Neural progenitor cell (in vitro differentiated cells): ENCODE measurements around the gene TET2. TPM values are rescaled to one million over a fixed set of nuclear protein-coding genes. Genes with fewer than 3 reads are reported as not detected.
"Not testable (repeated sequence)": the region's sequence is repeated elsewhere in the genome, so short reads cannot be mapped to it uniquely, and the experiment has no call there.

Experiments used
- DNase-seq: peaks from one replicate; pipeline ENCODE4 v3.0.0-alpha.2; 2016; ENCODE audit warnings: low spot score
- H2AFZ ChIP-seq: fragments of 200-600 bp; sonication (generic); replicated peaks from 2 replicates; pipeline ENCODE4 v1.6.1; 2016; ENCODE audit warnings: antibody characterized with exemption
- H3F3A ChIP-seq: fragments of 200-600 bp; sonication (generic); 2 replicates; pipeline ENCODE4 v1.6.1; 2016; ENCODE audit warnings: antibody characterized with exemption, low read depth
- H3K27ac ChIP-seq: fragments of 200-600 bp; sonication (generic); 2 replicates; pipeline ENCODE4 v1.5.1; 2016; ENCODE audit warnings: mild to moderate bottlenecking
- H3K27me3 ChIP-seq: fragments of 200-600 bp; sonication (generic); 2 replicates; pipeline ENCODE4 v1.6.1; 2016; ENCODE audit warnings: mild to moderate bottlenecking, moderate library complexity
- H3K36me3 ChIP-seq: fragments of 200-600 bp; sonication (generic); 2 replicates; pipeline ENCODE4 v1.5.1; 2016
- H3K4me1 ChIP-seq: fragments of 200-600 bp; sonication (generic); 2 replicates; pipeline ENCODE4 v1.6.1; 2016; ENCODE audit warnings: mixed run types
- H3K4me2 ChIP-seq: fragments of 200-600 bp; sonication (generic); 2 replicates; pipeline ENCODE4 v1.6.1; 2016
- H3K4me3 ChIP-seq: fragments of 200-600 bp; sonication (generic); 2 replicates; pipeline ENCODE4 v1.5.1; 2016
- H3K79me2 ChIP-seq: fragments of 200-600 bp; sonication (generic); 2 replicates; pipeline ENCODE4 v1.6.1; 2016; ENCODE audit warnings: low read depth
- H3K9ac ChIP-seq: fragments of 200-600 bp; sonication (generic); 2 replicates; pipeline ENCODE4 v1.6.1; 2016
- H3K9me3 ChIP-seq: fragments of 200-600 bp; sonication (generic); 2 replicates; pipeline ENCODE4 v1.5.1; 2016; ENCODE audit warnings: low read depth
- H4K20me1 ChIP-seq: fragments of 200-600 bp; sonication (generic); 2 replicates; pipeline ENCODE4 v1.6.1; 2016; ENCODE audit warnings: low read depth
- H3K27ac Mint-ChIP-seq: 3 replicates; pipeline ENCODE4 v1.8.0; 2021; ENCODE audit warnings: mixed read lengths
- H3K27me3 Mint-ChIP-seq: 2 replicates; pipeline ENCODE4 v1.8.0; 2022; ENCODE audit warnings: low read depth, mild to moderate bottlenecking, inconsistent platforms, moderate library complexity, mixed read lengths; ENCODE audit not compliant: insufficient read depth
- H3K36me3 Mint-ChIP-seq: 3 replicates; pipeline ENCODE4 v1.8.0; 2021; ENCODE audit warnings: mixed read lengths
- H3K4me1 Mint-ChIP-seq: 3 replicates; pipeline ENCODE4 v1.8.0; 2021; ENCODE audit warnings: mixed read lengths
- H3K4me3 Mint-ChIP-seq: 3 replicates; pipeline ENCODE4 v1.8.0; 2021; ENCODE audit warnings: mild to moderate bottlenecking, moderate library complexity, mixed read lengths
- H3K9me3 Mint-ChIP-seq: 3 replicates; pipeline ENCODE4 v1.8.0; 2020; ENCODE audit warnings: mixed read lengths
- CTCF ChIP-seq: fragments of 200-600 bp; sonication (generic); IDR thresholded peaks from 2 replicates; pipeline ENCODE4 v1.5.1; 2017; ENCODE audit warnings: antibody characterized with exemption, mild to moderate bottlenecking
- EZH2 ChIP-seq: fragments of 200-600 bp; sonication (generic); IDR thresholded peaks from 2 replicates; pipeline ENCODE4 v1.6.1; 2017; ENCODE audit warnings: antibody characterized with exemption, mild to moderate bottlenecking, moderate library complexity
- EZH2phosphoT487 ChIP-seq: fragments of 200-600 bp; sonication (generic); IDR thresholded peaks from 2 replicates; pipeline ENCODE4 v1.6.1; 2017; ENCODE audit warnings: antibody characterized with exemption
- total RNA-seq: library from RNA; depleted of rRNA; stranded (reverse); fragments of >200 nt; gene quantifications from 2 replicates; pipeline ENCODE4 v1.2.3, GENCODE V29; 2015; ENCODE audit warnings: low replicate concordance

The TET2 gene
- total RNA-seq, 1 donor from 2014 or later: 17.0 TPM

DNA sequence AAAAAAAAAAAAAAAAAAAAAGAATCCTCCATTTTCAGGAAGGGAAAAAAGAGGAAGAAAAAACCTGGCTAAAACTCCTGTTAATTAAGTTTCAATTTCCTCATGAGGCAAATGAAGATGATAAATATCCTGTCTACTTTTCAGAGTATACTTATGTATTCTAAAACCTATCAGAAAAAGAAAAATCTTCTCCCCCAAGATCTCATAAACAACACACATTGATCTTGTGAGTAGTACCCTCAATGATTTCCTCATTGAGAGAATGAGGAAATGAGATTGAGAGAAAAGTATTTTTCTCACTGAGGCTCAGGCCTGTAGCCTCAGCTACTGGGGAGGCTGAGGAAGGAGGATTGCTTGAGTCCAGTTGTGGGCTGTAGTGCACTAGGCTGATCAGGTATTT, 146.7 kb downstream of the TET2 start:
- peaks cover 4% of the 10 kb centered on the region for H3K9me3 Mint-ChIP-seq
- Histone ChIP-seq H3K4me1 (no peaks in the 10 kb centered on the region), H3K9me3 (no peaks in the 10 kb centered on the region), H3K27ac (no peak overlapping the region), H3F3A (no peaks in the 10 kb centered on the region), H3K27me3 (no peaks in the 10 kb centered on the region), H3K36me3 (no peaks in the 10 kb centered on the region), H3K4me3 (no peak overlapping the region), H4K20me1 (no peaks in the 10 kb centered on the region), H3K79me2 (no peaks in the 10 kb centered on the region), H3K9ac (no peak overlapping the region), H3K4me2 (no peak overlapping the region), H2AFZ (no peak overlapping the region)
- no peak overlapping the region for H3K4me3 Mint-ChIP-seq
- DNase-seq: no peak
- no peak for TF ChIP-seq CTCF
- no peak for TF ChIP-seq EZH2phosphoT487
- no peak for TF ChIP-seq EZH2
- H3K4me1 Mint-ChIP-seq: no peaks in the 10 kb centered on the region
- H3K27ac Mint-ChIP-seq: no peak overlapping the region
- no peaks in the 10 kb centered on the region for H3K36me3 Mint-ChIP-seq
- no peaks in the 10 kb centered on the region for H3K27me3 Mint-ChIP-seq

DNA sequence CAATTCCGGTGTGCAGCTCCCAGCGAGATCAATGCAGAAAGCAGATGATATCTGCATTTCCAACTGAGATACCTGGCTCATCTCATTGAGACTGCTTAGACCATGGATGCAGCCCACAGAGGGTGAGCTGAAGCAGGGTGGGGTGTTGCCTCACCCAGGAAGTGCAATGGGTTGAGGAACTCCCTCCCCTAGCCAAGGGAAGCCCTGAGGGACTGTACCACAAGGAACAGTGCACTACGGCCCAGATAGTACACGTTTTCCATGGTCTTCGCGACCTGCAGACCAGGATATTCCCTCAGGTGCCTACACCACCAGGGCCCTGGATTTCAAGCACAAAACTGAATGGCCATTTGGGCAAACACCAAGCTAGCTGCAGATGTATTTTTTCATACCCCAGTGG, 150.0 kb downstream of the TET2 start:
- Histone ChIP-seq H3K4me2 (no peak overlapping the region), H3K4me3 (no peak overlapping the region), H3K9me3 (no peaks in the 10 kb centered on the region), H3F3A (no peaks in the 10 kb centered on the region), H3K27me3 (no peaks in the 10 kb centered on the region), H3K9ac (no peak overlapping the region), H3K27ac (no peak overlapping the region), H2AFZ (no peak overlapping the region), H3K4me1 (no peaks in the 10 kb centered on the region), H3K79me2 (no peaks in the 10 kb centered on the region), H4K20me1 (no peaks in the 10 kb centered on the region), H3K36me3 (no peaks in the 10 kb centered on the region)
- Mint-ChIP-seq H3K4me1 (no peaks in the 10 kb centered on the region), H3K27me3 (no peaks in the 10 kb centered on the region), H3K27ac (no peak overlapping the region), H3K9me3 (peaks cover 2% of the 10 kb centered on the region), H3K36me3 (no peaks in the 10 kb centered on the region), H3K4me3 (no peak overlapping the region)
- DNase-seq: no peak
- TF ChIP-seq EZH2phosphoT487: no peak
- TF ChIP-seq EZH2: no peak
- TF ChIP-seq CTCF: no peak

- not testable (repeated sequence) for DNase-seq, H3K27me3 ChIP-seq, H3K36me3 Mint-ChIP-seq, H3K9ac ChIP-seq, H4K20me1 ChIP-seq, H3K4me1 Mint-ChIP-seq, H3K27ac ChIP-seq, H3K27me3 Mint-ChIP-seq, H3K4me1 ChIP-seq, H3K4me3 Mint-ChIP-seq, H3K9me3 ChIP-seq, H2AFZ ChIP-seq, H3K27ac Mint-ChIP-seq, H3K79me2 ChIP-seq, H3K36me3 ChIP-seq, H3K4me3 ChIP-seq, H3K4me2 ChIP-seq, H3F3A ChIP-seq, H3K9me3 Mint-ChIP-seq
Measured at GRCh38 chr4:105299027-105299426, 152.4 kb downstream of the TET2 start.

GRCh38 chr4:105304085-105304484, 157.4 kb downstream of the TET2 start:
- Histone ChIP-seq H3F3A (no peaks in the 10 kb centered on the region), H3K4me1 (no peaks in the 10 kb centered on the region), H3K27ac (no peak overlapping the region), H2AFZ (no peak overlapping the region), H3K36me3 (no peaks in the 10 kb centered on the region), H3K9me3 (no peaks in the 10 kb centered on the region), H3K79me2 (no peaks in the 10 kb centered on the region), H3K4me3 (no peak overlapping the region), H3K27me3 (no peaks in the 10 kb centered on the region), H4K20me1 (no peaks in the 10 kb centered on the region), H3K4me2 (no peak overlapping the region), H3K9ac (no peak overlapping the region)
- Mint-ChIP-seq H3K36me3 (no peaks in the 10 kb centered on the region), H3K4me3 (no peak overlapping the region), H3K27ac (no peak overlapping the region), H3K4me1 (no peaks in the 10 kb centered on the region), H3K27me3 (peaks cover 2% of the 10 kb centered on the region), H3K9me3 (peaks cover 6% of the 10 kb centered on the region)
- no peak for TF ChIP-seq CTCF
- TF ChIP-seq EZH2: no peak
- no peak for TF ChIP-seq EZH2phosphoT487
- no peak for DNase-seq
